Right ventricle myocardium inferior (tissue), 1 donor: ENCODE data around the gene NHLRC1. TPM values are rescaled to one million over a fixed set of nuclear protein-coding genes. Genes with fewer than 3 reads are reported as not detected.
A peak's percentile ranks its signal among the peaks of the same experiment; 100 is the strongest.

Experiments used
- ATAC-seq: fragments of 200-7000 bp; cut with Tn5 transposase; one replicate; pipeline ENCODE4 v1.9.1; 2020; ENCODE audit warnings: mild to moderate bottlenecking, moderate library complexity
- DNase-seq: peaks from one replicate; pipeline ENCODE4 v3.0.0; 2021; ENCODE audit errors: missing footprints
- intact Hi-C: fragments of 100-400 bp; cut with DNase I; formaldehyde crosslinking; loops from one replicate; pipeline ENCODE4 v1.11.0; 2022
- total RNA-seq: library from RNA; stranded (reverse); fragmentation: NEBNext Ultra II Directional; extraction: Animal tissue kit (Norgen Biotek cat#: 25700); gene quantifications from one replicate; pipeline ENCODE4 v1.2.1, GENCODE V29; 2021
- donor health status: DM: no; HTN: yes; CAD: no; lungs with severe emphysema.

NHLRC1 gene
- total RNA-seq, 1 donor from 2014 or later, result 1.2 TPM

DNA sequence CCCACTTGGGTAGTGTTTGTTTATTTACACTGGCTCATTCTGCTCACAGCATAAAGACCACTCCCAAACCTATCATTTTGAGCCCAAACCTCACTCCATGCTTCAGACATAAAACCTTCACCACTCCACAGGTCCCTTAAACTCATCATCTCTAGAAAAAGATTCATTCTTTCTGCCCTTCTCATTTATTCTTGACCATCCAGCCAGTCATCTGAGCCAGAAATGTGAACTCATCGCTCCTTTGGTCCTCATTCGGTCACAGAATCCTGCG, 20.0 kb upstream of the NHLRC1 start:
- DNase-seq (no peak), ATAC-seq (no peak)
- intact Hi-C loops, result no loop called here

DNA sequence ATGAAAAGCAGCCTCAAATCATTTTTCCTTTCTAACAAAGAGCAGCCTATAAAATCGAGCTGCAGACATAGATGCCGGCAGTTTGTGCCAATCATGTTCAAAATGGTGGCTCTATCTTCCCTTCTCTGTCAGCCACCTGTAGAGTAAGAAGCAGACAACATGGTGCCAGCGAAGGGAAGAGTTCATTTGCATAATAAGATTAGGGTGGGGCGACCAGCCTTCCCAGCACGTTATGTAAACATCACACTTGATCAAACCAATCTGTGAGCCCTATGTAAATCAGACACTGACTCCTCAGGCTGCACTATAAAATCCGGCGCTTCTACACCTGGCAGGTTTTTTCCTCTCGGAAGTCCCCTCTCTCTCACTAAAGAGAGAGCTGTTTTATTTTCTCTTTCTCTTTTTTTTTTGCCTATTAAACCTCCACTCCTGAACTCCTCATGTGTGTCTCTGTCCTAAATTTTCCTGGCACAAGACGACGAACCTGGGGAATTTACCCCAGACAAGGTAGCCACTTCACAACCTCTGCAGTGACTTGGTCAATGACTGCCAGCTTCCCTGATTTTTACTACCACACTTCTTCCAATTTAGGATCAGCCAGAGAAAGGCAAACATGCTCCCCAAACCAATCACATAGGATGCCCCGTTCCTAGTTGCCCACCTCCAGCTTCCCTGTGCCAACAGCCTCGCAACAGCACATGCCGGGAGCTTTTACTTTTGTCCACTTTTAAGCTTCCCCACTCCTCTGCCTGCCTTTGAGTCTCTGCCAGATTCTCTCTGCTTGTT, 19.5 kb upstream of the NHLRC1 start:
- intact Hi-C loops, result no loop called here
- ATAC-seq, result no peak
- DNase-seq, result no peak

DNA sequence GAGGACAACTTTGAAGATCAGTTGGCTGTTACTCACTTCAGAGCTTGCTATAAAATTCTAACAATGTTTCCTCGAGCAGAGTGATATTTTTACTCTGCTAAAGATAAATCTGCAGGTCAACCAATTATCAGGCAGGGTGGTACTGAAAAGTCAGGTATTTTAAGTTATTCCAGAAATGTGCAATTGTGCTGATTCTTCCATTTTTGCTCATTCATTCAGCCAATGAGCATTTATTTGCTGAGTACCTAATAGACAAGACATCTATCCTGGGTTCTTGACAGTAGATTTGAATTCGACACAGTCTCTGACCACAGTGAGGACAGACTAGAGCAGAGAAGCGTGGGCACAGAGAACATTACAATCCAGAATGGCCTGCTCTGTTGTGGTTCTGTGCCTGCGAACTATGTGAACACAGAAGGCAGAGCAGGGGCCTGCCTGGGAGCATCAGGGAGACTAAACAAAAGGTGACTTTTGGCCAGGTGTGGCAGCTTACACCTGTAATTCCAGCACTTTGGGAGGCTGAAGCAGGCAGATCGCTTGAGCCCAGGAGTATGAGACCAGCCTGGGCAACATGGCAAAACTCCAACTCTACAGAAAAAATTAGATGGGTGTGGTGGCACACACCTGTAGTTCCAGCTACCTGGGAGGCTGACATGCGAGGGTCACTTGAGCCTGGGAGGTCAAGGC, 17.6 kb upstream of the NHLRC1 start:
- DNase-seq (no peak), ATAC-seq (no peak)
- intact Hi-C loops, result no loop called here

DNA sequence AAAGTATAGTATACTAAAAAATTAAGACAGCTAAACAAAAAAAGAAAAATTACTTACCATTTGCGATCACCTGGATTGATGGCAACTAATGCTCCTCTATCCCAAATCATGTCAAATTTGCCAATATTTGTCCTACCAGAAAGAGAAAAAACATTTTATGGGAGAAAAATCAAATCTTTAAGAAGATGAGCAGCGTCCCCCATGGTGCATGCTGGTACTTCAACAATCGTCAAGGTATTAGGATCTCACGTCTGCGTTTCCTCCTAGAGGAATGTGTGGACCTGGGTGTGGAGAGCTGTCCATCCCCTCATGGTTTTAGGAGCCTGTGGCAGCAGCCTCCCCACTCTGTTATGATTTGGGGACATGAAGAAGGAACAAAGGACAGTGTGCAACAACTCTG, 16.4 kb upstream of the NHLRC1 start:
- DNase-seq (no peak), ATAC-seq (no peak)
- intact Hi-C loops, result no loop called here

DNA sequence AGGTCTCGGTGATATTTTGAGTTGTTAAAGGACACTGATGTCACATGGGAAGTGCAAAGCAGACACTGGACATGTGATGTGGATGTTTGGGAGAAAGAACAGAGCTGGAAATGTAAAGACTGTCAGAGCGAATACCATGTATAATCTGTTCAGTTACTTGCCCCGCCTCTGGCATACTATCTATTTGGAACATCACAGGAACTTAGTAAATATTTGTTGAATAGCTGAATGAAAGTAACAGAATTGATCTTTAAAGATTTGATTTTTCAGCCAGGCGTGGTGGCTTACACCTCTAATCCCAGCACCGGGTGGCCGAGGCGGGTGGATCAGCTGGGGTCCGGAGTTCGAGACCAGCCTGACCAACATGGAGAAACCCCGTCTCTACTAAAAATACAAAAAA, 13.8 kb upstream of the NHLRC1 start:
- intact Hi-C loops, result no loop called here
- no peak for ATAC-seq
- DNase-seq, result no peak

DNA sequence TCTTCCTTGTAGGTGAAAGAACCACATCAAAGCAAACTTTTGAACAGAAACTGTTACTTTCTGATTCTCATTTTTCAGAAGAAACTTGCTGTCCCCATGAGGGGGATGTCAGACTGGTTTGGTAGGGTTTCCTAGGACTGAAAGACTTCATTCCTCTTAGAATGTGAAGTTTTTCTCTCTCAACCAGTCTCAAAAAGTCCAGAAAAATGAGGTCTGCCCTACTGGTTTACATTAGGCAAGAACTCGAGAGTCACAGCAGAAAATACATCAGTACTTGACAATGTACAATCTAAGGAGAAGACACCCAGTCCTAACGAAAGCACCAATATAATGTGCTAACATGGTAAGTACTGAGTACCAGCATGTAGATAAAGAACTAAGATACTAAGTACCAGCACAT, 12.7 kb upstream of the NHLRC1 start:
- ATAC-seq, result no peak
- no peak for DNase-seq
- intact Hi-C loops, result no loop called here

DNA sequence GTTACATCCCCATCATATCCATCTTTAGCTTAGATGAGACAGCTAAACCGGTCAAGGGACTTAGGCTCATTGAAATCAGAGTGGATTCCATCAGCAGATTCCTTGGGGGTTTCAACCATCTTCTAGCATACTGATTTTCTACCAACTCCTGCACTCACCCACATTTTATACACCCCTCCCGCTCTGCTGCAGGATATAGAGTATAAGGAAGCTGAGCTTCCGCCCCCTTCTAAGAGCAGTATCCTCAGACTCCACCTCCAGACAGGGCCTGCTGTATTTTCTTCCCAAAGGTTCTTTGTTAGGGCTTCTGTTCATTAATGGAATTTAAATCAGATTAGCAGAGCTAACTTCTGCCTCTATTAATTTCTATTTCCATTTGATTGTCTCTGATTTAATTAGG, 9.9 kb upstream of the NHLRC1 start:
- intact Hi-C loops, result no loop called here
- ATAC-seq (no peak), DNase-seq (no peak)

DNA sequence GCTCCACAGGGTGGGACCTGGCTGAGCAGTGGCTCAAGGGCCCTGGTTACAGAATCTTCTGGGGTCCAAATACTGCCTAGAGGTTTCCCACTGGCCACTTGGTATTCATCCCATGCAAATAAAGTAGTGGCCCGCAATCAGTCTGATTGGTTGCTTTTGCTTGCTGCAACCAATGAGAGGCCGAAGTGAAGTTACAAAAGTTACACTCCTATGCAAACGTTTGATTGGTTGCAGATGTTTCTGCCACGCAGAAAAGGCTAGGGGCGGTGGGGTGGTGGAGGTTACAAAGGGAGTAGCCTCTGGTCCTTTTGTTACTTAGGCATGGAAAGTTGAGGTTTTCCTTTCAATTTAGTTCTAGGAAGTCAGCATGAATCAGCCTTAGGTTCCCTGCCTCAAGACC, 3.6 kb upstream of the NHLRC1 start:
- intact Hi-C loops, result loop anchor here (10.0 kb wide), 1 partner anchor 211 kb away; no protein-coding TSS in a partner anchor
- no peak for ATAC-seq
- no peak for DNase-seq

DNA sequence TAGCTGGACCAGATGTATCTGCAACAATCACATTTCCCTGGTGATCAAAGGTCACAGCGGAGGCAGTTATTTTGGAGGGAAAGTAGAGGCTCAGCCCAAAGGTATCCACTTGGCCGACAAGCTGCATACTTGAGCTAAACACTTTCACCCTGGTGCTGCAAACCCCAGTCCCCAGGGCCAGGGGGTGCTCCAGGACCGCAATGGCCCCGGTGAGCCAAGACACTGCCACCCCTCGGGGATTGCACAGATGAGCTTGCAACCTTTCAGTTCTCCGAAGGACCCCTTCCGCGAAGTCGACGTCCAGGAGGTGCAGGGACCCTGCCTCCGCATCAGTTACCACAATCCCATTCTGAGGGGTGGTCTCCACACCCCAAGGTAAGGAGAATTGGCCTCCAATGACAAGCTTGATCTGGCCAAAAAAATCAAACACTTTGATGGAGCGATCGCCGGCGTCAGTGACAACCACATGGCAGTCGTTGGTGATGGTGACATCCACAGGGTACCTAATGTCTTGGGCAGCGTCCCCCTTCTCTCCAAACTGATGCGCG, 823 bp downstream of the NHLRC1 start:
- no peak for DNase-seq
- ATAC-seq, result peak; percentile 4
- intact Hi-C loops, result loop anchor here (2.0 to 10.0 kb wide), 5 partner anchors 135 to 964 kb away; partner anchors contain the start of gene KIF13A

DNA sequence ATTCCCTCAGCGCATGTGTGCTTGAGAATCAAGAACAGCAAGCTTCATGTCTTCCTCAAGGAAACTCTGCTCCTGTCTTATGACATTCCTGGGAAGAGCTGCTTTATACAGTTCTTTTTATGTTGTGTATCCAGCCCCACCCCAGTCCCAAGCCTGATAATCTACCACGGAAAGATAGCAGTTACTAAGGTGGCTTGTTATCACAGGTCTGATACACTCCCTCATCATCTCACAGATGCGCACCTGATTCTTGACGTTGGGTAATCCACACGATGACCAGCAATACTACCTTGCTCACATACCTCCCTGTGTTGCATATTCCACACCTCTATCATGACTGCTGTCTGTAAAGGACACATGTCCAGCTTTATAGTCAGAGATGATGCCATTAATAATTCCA, 3.2 kb downstream of the NHLRC1 start:
- ATAC-seq (no peak), DNase-seq (no peak)
- intact Hi-C loops, result no loop called here

DNA sequence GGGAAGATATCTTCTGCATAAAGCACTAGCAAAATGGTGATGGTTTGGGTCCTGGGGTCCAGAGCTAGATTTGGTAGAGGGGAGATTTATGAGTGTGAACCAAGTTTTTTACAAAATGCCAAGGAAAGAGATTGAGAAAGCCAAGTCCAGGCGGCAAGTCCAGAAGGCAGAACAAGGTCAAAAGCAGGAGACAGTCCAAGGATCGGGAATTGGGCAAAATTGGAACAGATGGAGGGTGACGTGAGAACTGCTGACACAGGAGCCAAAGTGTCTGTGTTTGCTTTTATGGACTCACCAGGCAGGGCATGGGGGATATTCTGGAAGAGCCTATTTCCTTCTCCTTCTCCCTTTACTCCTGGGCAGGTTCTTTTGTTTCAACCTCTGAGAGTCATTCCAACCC, 4.1 kb downstream of the NHLRC1 start:
- intact Hi-C loops, result no loop called here
- ATAC-seq (no peak), DNase-seq (no peak)

DNA sequence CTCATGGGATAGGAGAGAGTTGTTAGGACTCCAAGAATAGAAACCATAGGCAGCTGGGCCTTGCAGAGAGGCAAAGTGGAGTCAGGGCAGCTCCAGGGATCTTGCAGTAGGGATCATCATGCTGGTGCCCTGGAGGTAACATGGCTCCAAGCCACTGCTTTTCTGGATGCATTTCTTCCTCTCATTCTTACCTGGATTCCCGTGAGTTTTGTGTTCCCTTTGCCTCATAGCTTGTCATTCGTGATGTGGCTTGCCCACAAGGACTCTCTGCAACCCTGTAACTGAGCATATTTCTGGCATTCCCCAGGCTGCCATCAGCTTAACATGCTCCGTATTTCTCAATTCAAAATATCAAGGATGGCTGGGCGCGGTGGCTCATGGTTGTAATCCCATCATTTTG, 5.3 kb downstream of the NHLRC1 start:
- intact Hi-C loops, result no loop called here
- DNase-seq (no peak), ATAC-seq (no peak)

DNA sequence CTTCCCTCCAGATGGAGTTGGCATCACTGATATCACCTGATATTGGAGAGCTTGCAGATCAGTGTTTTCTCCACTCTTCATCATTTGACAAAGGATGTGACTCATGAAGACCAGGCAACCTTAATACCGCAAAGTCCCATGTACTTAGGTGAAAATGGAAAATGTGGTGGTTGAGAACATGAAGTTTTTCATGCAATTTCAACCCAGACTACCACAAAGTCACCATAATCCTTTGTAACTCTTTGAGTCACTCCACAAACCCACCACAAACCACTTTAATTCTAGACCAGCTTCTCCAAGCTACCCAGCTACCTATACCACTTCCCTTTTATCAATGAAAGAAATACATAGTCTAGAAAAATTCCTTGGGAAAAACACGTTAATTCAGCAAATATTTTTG, 7.1 kb downstream of the NHLRC1 start:
- intact Hi-C loops, result no loop called here
- DNase-seq, result no peak

DNA sequence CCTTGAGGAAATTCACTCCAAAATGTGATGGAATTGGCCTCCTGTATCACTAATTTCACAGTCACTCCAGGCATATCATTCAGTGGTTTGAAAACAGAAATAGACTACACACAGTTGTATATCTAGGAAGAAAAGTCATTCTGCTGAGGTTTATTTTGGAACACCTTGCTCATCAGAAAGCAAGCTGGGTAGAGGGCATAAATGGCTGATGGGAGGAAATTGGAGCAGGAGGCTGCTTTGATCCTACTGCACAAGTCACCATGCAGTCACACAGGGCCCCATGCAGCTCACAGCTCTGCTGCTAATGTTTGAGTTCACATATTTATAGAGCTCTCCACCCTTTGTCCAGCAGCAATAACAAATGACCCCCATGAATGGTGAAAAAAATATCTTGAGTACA, 12.3 kb downstream of the NHLRC1 start:
- intact Hi-C loops, result no loop called here
- DNase-seq (no peak), ATAC-seq (no peak)

More for the DNA sequence above, 7.1 kb downstream of the NHLRC1 start:
- no peak for ATAC-seq

DNA sequence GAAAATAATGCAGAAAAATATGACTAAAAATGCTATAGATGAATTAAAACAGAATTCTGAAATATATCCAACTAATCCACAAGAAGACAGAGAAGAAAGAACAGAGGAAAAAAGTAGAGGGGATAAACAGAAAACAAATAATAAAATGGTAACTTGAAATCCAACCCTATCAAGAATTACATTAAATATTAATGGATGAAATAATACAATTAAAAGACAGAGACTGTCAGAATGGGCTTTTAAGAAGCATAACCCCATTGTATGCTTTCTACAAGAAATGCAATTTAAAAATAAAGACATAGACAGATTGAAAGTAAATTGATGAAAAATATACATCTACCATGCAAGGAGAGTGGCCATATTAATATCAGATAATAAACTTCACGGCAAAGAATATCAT, 15.4 kb downstream of the NHLRC1 start:
- ATAC-seq (no peak), DNase-seq (no peak)
- intact Hi-C loops, result no loop called here

DNA sequence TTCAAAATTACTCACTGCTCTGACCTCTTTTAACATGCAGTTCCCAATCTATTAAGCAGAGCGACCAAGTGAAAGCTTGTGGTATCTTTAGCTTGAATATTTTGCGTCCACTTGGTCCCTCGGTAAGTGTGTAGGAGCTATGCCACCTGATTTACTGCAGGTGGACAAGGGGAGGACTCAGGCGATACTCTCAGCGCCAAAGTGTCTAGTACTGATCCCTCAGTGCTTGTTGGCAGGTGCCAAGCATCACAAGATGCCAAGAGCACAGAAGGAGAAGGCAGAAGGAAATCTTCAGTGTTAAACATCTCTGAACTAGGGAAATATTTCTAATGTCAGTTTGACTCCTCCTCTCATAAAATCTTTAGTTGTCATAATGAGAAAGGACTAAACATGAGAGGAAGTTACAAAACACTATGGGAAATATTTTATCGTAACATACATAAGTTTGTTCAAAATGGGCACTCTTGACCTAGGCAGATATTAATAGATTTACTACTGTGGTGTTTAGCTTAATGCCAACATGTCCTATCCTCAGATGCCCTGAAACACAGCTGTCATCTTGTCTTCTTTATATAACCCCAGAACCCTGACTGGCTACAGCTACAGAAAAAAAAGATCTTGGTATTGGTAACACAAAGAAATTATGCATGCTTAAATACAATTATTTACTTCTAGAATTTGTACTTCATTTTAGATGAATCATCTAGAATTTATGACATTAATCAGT, 19.5 kb downstream of the NHLRC1 start:
- intact Hi-C loops, result no loop called here
- ATAC-seq, result no peak
- no peak for DNase-seq

DNA sequence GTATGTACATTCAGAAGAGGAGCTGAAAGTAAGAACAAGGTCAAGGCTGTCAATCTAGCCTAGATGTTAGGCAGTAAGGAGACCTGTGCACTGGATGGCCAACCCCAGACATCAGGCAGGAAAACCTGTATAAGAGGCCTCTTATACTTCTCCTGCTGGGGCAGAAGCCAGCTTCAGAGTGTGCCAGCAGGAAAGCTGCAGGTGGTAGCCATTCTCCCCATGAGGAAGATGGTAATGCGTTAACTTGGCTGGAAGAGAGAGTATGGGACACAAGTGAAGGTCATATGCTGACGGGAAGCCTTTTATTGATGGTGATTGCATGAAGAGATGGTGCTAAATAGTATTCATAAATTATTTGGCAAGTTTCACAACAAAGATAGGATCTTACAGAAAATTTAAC, 20.6 kb downstream of the NHLRC1 start:
- DNase-seq, result no peak
- intact Hi-C loops, result no loop called here
- ATAC-seq, result no peak

DNA sequence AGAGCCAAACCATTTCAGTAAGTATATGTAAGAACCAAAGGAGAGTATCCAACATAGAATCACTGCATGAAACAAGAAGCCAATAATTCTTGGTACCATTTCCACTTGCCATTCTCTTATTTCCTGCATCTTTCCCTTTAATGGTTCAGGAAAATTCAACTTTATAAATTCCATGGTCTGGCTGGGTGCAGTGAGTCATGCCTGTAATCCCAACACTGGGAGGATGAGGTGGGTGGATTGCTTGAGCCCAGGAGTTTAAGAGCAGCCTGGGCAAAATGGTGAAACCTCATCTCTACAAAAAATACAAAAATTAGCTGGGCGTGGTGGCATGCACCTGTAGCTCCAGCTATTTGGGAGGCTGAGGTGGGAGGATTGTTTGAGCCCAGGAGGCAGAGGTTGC, 21.2 kb downstream of the NHLRC1 start:
- DNase-seq (no peak), ATAC-seq (no peak)
- intact Hi-C loops, result no loop called here

DNA sequence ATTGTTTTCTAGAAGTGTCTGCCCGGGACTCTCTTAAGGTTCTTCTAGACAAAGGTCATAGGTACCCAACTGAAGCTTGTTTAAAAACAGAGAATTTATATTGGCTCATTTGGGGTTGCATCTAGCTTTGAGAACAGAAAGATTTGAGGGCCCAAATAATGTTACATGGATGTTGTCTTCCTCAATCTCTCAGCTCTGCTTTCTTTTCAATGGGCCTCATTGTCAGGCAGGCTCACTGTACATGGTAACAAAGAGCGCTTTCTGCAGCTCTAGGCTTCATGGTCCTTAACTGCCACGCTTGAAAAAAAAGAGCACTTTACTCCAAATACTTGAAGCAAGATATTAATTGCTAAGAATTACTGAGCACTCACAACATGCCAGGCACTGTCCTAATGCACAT, 22.2 kb downstream of the NHLRC1 start:
- DNase-seq, result no peak
- intact Hi-C loops, result no loop called here
- ATAC-seq, result no peak

DNA sequence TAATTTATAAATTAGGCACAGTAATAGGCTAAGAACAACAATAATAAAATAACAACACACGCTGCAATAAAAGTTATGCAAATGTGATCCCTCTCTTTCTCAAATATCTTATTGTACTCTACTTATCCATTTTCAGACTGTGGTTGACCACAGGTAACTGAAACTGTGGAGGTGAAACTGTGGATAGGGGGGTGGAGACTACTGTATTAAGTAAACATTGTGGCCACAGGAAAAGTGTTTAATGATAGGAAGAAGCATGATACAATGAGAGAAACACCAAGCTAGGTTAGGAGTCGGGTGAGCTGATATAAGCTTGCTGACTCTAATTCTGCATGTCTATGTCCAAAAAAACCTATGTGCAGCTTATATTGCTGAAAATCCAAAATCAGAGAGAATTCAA, 23.0 kb downstream of the NHLRC1 start:
- no peak for DNase-seq
- intact Hi-C loops, result no loop called here
- ATAC-seq, result no peak
